ENCODE results near the gene NEK2.
"Not testable (repeated sequence)": the region's sequence is repeated elsewhere in the genome, so short reads cannot be mapped to it uniquely, and the experiment has no call there.

NEK2 gene

GRCh38 chr1:211693911-211694310, 18.5 kb upstream of the NEK2 start:
- not testable (repeated sequence) for DNase-seq

- no peak for DNase-seq
Measured at GRCh38 chr1:211688421-211688820, 13.0 kb upstream of the NEK2 start.

GRCh38 chr1:211687462-211688215, 12.2 kb upstream of the NEK2 start:
- DNase-seq, result no peak

- no peak for DNase-seq
Measured at GRCh38 chr1:211685823-211686222, 10.4 kb upstream of the NEK2 start.

- no peak for DNase-seq
Measured at GRCh38 chr1:211684791-211685190, 9.4 kb upstream of the NEK2 start.

- no peak for DNase-seq
Measured at GRCh38 chr1:211684331-211684730, 8.9 kb upstream of the NEK2 start.

- DNase-seq, result no peak
Measured at GRCh38 chr1:211683396-211684297, 8.2 kb upstream of the NEK2 start.

- DNase-seq, result not testable (repeated sequence)
Measured at GRCh38 chr1:211682186-211682585, 6.8 kb upstream of the NEK2 start.

GRCh38 chr1:211680752-211681327, 5.4 kb upstream of the NEK2 start:
- DNase-seq, result peak; percentile 83

GRCh38 chr1:211677659-211678058, 2.2 kb upstream of the NEK2 start:
- no peak for DNase-seq

- no peak for DNase-seq
Measured at GRCh38 chr1:211676761-211677160, 1.3 kb upstream of the NEK2 start.

GRCh38 chr1:211676106-211676583, 724 bp upstream of the NEK2 start:
- no peak for DNase-seq

- DNase-seq, result no peak
Measured at GRCh38 chr1:211667065-211667617, 8.3 kb downstream of the NEK2 start.

- DNase-seq, result no peak
Measured at GRCh38 chr1:211660718-211661222, 14.7 kb downstream of the NEK2 start.

- no peak for DNase-seq
Measured at GRCh38 chr1:211656728-211657127, 18.7 kb downstream of the NEK2 start.

GRCh38 chr1:211654838-211655787, 20.3 kb downstream of the NEK2 start:
- peak; percentile 61 for DNase-seq

- peak; percentile 20 for DNase-seq
Measured at GRCh38 chr1:211653959-211654496, 21.4 kb downstream of the NEK2 start.

GRCh38 chr1:211653293-211653692, 22.1 kb downstream of the NEK2 start:
- DNase-seq, result no peak

GRCh38 chr1:211652371-211652770, 23.1 kb downstream of the NEK2 start:
- DNase-seq, result no peak

- no peak for DNase-seq
Measured at GRCh38 chr1:211650904-211651303, 24.5 kb downstream of the NEK2 start.

All from kidney glomerular epithelial cell (primary cell).